NCI-H146 (cell line): ENCODE measurements around the gene ESPL1.

Experiments
- DNase-seq: peaks from one replicate; lab custom pipeline; 2025; lab: John Stamatoyannopoulos, UW

ESPL1 gene

GRCh38 chr12:53231671-53231920 is 36.5 kb upstream of the ESPL1 start:
- DNase-seq = no peak

- peak; percentile 43 for DNase-seq
Observed at GRCh38 chr12:53231921-53232645, 36.0 kb upstream of the ESPL1 start, which contains the start of gene RARG. TSS of gene RARG (minus strand) at chr12:53232209. CDS start at chr12:53227545, 4,664 bp downstream.

GRCh38 chr12:53232646-53233461 is 35.2 kb upstream of the ESPL1 start:
- DNase-seq = peak; percentile 33

- DNase-seq = no peak
Observed at GRCh38 chr12:53233671-53234121, 34.4 kb upstream of the ESPL1 start.

GRCh38 chr12:53234271-53234914 is 33.7 kb upstream of the ESPL1 start:
- DNase-seq = no peak

GRCh38 chr12:53235164-53235563 is 32.9 kb upstream of the ESPL1 start:
- DNase-seq = no peak

- no peak for DNase-seq
Observed at GRCh38 chr12:53235742-53236442, 32.2 kb upstream of the ESPL1 start.

GRCh38 chr12:53236443-53237111 is 31.5 kb upstream of the ESPL1 start:
- DNase-seq = no peak

GRCh38 chr12:53239643-53240258 is 28.3 kb upstream of the ESPL1 start:
- no peak for DNase-seq

GRCh38 chr12:53241623-53242412 is 26.3 kb upstream of the ESPL1 start:
- no peak for DNase-seq

GRCh38 chr12:53244337-53244736 is 23.8 kb upstream of the ESPL1 start:
- DNase-seq = no peak

- DNase-seq = no peak
Observed at GRCh38 chr12:53245286-53245685, 22.8 kb upstream of the ESPL1 start.

GRCh38 chr12:53251477-53252348 is 16.4 kb upstream of the ESPL1 start:
- peak; percentile 85 for DNase-seq

- DNase-seq = peak; percentile 60
Observed at GRCh38 chr12:53252349-53252916, 15.7 kb upstream of the ESPL1 start.

- no peak for DNase-seq
Observed at GRCh38 chr12:53253298-53253697, 14.8 kb upstream of the ESPL1 start.

- no peak for DNase-seq
Observed at GRCh38 chr12:53254816-53255545, 13.1 kb upstream of the ESPL1 start.

GRCh38 chr12:53255996-53256395 is 12.1 kb upstream of the ESPL1 start:
- no peak for DNase-seq
